PC-3 (cell line): ENCODE data around the gene LMAN1. TPM values are rescaled to one million over a fixed set of nuclear protein-coding genes. Genes with fewer than 3 reads are reported as not detected.
A peak's percentile ranks its signal among the peaks of the same experiment; 100 is the strongest.

Experiments used
- ATAC-seq: fragments of 200-7000 bp; cut with Tn5 transposase; 2 replicates; pipeline ENCODE4 v1.9.1; 2020; ENCODE audit warnings: mild to moderate bottlenecking, moderate library complexity
- BruUV-seq: library from RNA; stranded (reverse); fragments of 400-500 nt; replicated peaks from 2 replicates; lab custom pipeline; 2021; lab: Mats Ljungman, UMichigan
- CTCF ChIA-PET: fragments of 300-600 bp; sonication (Branson Sonifier 250); formaldehyde crosslinking; loops from one replicate; lab custom pipeline; 2022; ENCODE audit warnings: antibody characterized with exemption; lab: Charles Lee
- POLR2A ChIA-PET: fragments of 300-600 bp; sonication (Branson Sonifier 250); formaldehyde crosslinking; loops from one replicate; lab custom pipeline; 2022; ENCODE audit warnings: antibody characterized with exemption; ENCODE audit not compliant: unreplicated experiment; lab: Charles Lee
- DNase-seq: peaks from one replicate; pipeline ENCODE4 v3.0.0-alpha.2; 2015
- H2AFZ ChIP-seq: fragments of 300-600 bp; sonication (generic); 2 replicates; pipeline ENCODE4 v1.6.0; 2016; ENCODE audit warnings: antibody characterized with exemption, low read length
- H3F3A ChIP-seq: fragments of 300-600 bp; sonication (generic); one replicate; pipeline ENCODE4 v1.6.0; 2017; ENCODE audit warnings: antibody characterized with exemption, low read length, control low read depth, mild to moderate bottlenecking; ENCODE audit not compliant: unreplicated experiment
- H3K27ac ChIP-seq: fragments of 300-600 bp; sonication (generic); 2 replicates; pipeline ENCODE4 v1.5.1; 2016; ENCODE audit warnings: mild to moderate bottlenecking, low read length
- H3K27me3 ChIP-seq: fragments of 300-600 bp; sonication (generic); 2 replicates; pipeline ENCODE4 v1.6.1; 2016; ENCODE audit warnings: low read length, mixed read lengths
- H3K36me3 ChIP-seq: fragments of 300-600 bp; sonication (generic); 2 replicates; pipeline ENCODE4 v1.6.1; 2016; ENCODE audit warnings: low read depth, mixed run types, low read length, mixed read lengths
- H3K4me1 ChIP-seq: fragments of 300-600 bp; sonication (generic); 2 replicates; pipeline ENCODE4 v1.5.1; 2016; ENCODE audit warnings: low read length; ENCODE audit not compliant: insufficient read depth
- H3K4me2 ChIP-seq: fragments of 300-600 bp; sonication (generic); 2 replicates; pipeline ENCODE4 v1.6.0; 2016; ENCODE audit warnings: low read length
- H3K4me3 ChIP-seq: fragments of 300-600 bp; sonication (generic); 2 replicates; pipeline ENCODE4 v1.5.1; 2016; ENCODE audit warnings: mild to moderate bottlenecking, low read length, mixed read lengths
- H3K79me2 ChIP-seq: fragments of 300-600 bp; sonication (generic); 2 replicates; pipeline ENCODE4 v1.6.1; 2017; ENCODE audit warnings: low read length, mixed read lengths
- H3K9ac ChIP-seq: fragments of 300-600 bp; sonication (generic); 2 replicates; pipeline ENCODE4 v1.6.0; 2016; ENCODE audit warnings: mild to moderate bottlenecking, low read length
- H3K9me2 ChIP-seq: fragments of 300-600 bp; sonication (generic); replicated peaks from 2 replicates; pipeline ENCODE4 v1.6.1; 2016; ENCODE audit warnings: mixed run types, low read length, mixed read lengths
- H3K9me3 ChIP-seq: fragments of 300-600 bp; sonication (generic); 2 replicates; pipeline ENCODE4 v1.6.1; 2016; ENCODE audit warnings: low read length, mixed read lengths
- H4K20me1 ChIP-seq: fragments of 300-600 bp; sonication (generic); 2 replicates; pipeline ENCODE4 v1.6.1; 2016; ENCODE audit warnings: low read length, mixed read lengths
- EZH2 ChIP-seq: fragments of 300-600 bp; sonication (generic); IDR thresholded peaks from one replicate; pipeline ENCODE4 v1.6.1; 2017; ENCODE audit warnings: antibody characterized with exemption, mild to moderate bottlenecking, low read length; ENCODE audit not compliant: unreplicated experiment
- EZH2phosphoT487 ChIP-seq: fragments of 300-600 bp; sonication (generic); IDR thresholded peaks from 2 replicates; pipeline ENCODE4 v1.6.1; 2018; ENCODE audit warnings: mild to moderate bottlenecking, antibody characterized with exemption, low read length, borderline replicate concordance
- intact Hi-C: fragments of 100-400 bp; cut with micrococcal nuclease; formaldehyde crosslinking; loops from 2 replicates; pipeline ENCODE4 v1.9.0; 2023
- total RNA-seq: library from RNA; depleted of rRNA; stranded (reverse); fragments of >200 nt; gene quantifications from 2 replicates; pipeline ENCODE4 v1.2.3, GENCODE V29; 2014
- TF ChIP-seq, protein P1 (sequence below): fragments of 300-600 bp; sonication (generic); conservative IDR thresholded peaks from 2 replicates; pipeline ENCODE4 v1.5.1; 2017; ENCODE audit warnings: antibody characterized with exemption, low read depth, mild to moderate bottlenecking, low read length

Gene LMAN1
- total RNA-seq, 1 experiment from 2014 or later = 126 TPM

DNA sequence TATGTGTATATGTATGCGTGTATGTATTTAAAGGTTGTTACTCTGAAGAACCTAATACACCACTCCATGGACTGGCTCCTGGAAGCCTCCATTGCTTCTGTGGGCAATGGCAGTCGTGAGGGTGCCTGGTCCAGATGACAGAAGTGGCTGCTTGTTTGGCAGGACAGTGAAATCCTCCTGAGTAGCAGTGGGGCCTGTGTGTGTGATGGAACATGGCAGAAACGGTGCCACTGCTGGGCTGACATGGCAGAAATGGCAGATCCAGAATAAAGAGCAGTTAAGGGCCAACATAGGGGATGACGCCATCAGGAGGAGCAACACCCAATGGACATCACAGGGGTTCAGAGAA, 34.5 kb downstream of the LMAN1 start:
- Histone ChIP-seq H3K9ac (no peak overlapping the region), H3K27me3 (no peaks in the 10 kb centered on the region), H3K4me3 (no peak overlapping the region), H3F3A (no peaks in the 10 kb centered on the region), H4K20me1 (no peaks in the 10 kb centered on the region), H3K4me1 (no peaks in the 10 kb centered on the region), H3K36me3 (peaks cover 31% of the 10 kb centered on the region), H3K27ac (no peak overlapping the region), H2AFZ (no peak overlapping the region), H3K9me2 (no peaks in the 10 kb centered on the region), H3K79me2 (no peaks in the 10 kb centered on the region), H3K4me2 (no peak overlapping the region), H3K9me3 (no peaks in the 10 kb centered on the region)
- BruUV-seq = no TSS peak
- CTCF ChIA-PET = no interaction called here
- POLR2A ChIA-PET = no interaction called here
- ATAC-seq = peak; percentile 36
- intact Hi-C loops = no loop called here
- no peak for DNase-seq
- TF ChIP-seq, protein P1, sequence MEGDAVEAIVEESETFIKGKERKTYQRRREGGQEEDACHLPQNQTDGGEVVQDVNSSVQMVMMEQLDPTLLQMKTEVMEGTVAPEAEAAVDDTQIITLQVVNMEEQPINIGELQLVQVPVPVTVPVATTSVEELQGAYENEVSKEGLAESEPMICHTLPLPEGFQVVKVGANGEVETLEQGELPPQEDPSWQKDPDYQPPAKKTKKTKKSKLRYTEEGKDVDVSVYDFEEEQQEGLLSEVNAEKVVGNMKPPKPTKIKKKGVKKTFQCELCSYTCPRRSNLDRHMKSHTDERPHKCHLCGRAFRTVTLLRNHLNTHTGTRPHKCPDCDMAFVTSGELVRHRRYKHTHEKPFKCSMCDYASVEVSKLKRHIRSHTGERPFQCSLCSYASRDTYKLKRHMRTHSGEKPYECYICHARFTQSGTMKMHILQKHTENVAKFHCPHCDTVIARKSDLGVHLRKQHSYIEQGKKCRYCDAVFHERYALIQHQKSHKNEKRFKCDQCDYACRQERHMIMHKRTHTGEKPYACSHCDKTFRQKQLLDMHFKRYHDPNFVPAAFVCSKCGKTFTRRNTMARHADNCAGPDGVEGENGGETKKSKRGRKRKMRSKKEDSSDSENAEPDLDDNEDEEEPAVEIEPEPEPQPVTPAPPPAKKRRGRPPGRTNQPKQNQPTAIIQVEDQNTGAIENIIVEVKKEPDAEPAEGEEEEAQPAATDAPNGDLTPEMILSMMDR = no peak
- no peak for TF ChIP-seq EZH2phosphoT487
- no peak for TF ChIP-seq EZH2

DNA sequence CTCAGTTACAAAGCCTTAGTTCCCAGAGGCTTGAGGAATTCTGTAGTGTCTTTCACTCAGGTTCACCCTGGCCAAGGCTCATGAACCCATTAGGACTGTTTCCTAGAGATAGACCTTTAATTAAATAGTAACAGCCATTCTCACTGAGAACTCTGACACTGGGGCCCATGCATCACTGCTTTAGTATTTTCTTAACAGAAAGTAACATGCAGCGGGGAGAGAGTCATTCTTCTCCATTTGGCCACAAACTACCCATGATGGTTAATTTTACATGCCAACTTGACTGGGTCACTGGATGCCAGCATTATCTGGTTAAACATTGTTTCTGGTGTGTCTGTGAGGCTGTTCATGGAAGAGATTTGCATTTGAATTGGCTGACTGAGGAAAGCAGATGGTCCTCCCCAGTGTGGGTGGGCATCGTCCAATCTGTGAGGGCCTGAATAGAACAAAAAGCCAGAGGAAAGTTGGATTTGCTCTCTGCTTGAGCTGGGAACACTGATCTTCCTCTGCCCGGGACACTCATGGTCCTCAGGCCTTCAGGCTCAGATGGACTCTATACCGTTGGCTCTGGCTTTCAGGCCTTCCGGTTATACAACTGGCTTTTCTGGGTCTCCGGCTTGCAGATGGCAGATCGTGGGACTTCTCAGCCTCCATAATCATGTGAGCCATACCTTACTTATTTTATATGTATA, 35.0 kb downstream of the LMAN1 start:
- CTCF ChIA-PET = no interaction called here
- ATAC-seq = peak; percentile 23; the same call in 1 of the 2 replicates
- H3K9me2 ChIP-seq = no peaks in the 10 kb centered on the region
- no peaks in the 10 kb centered on the region for H3K9me3 ChIP-seq
- no TSS peak for BruUV-seq
- no peak overlapping the region for H3K4me3 ChIP-seq
- no peaks in the 10 kb centered on the region for H4K20me1 ChIP-seq
- no peaks in the 10 kb centered on the region for H3K4me1 ChIP-seq
- no peak overlapping the region for H3K9ac ChIP-seq
- H3K36me3 ChIP-seq = peaks cover 25% of the 10 kb centered on the region
- H3F3A ChIP-seq = no peaks in the 10 kb centered on the region
- no peak overlapping the region for H2AFZ ChIP-seq
- no peaks in the 10 kb centered on the region for H3K79me2 ChIP-seq
- no peak overlapping the region for H3K4me2 ChIP-seq
- no peak for DNase-seq
- intact Hi-C loops = no loop called here
- POLR2A ChIA-PET = no interaction called here
- TF ChIP-seq, protein P1 = no peak
- no peak for TF ChIP-seq EZH2phosphoT487
- TF ChIP-seq EZH2 = no peak
- no peaks in the 10 kb centered on the region for H3K27me3 ChIP-seq
- H3K27ac ChIP-seq = no peak overlapping the region

DNA sequence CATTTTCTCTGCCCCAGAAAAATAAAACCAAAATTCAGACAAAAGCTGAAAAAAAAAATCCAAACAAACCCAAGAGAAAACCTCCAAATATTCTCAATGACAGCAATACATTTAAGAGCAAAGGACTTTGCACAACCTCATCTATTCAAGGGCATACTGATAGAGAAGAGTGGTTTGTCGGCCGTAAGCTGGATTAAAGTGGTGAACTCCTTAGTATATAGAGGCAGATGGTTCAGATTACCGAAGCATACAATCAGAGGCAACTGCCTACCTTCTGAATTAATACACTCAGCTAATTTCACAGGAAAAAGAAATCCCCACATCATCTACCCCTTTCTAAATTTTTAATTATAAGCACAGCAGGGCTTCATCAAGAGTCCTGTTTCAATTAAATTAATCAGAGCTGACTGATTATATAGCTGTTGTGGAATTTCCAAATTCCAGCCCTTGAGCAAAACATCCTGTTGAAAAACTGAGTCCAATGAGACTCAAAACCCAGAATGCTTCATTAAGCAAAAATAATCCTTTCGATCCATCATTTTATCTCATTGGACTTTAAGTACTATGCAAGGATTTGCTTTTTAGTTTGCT, 40.5 kb downstream of the LMAN1 start, which contains the start of gene CPLX4:
Gene CPLX4, minus strand, starts transcription at position 190 of the 591 bp plus-strand sequence. Its CDS starts 187 bp downstream, at position 3.
- no peak within 1 kb of the TSS for H3K4me3 ChIP-seq
- H3K4me1 ChIP-seq = no peaks in the 10 kb centered on the region
- no peak for ATAC-seq
- no peaks in the 10 kb centered on the region for H4K20me1 ChIP-seq
- peaks cover 11% of the 10 kb centered on the region; the same call in 1 of the 2 replicates for H3K27me3 ChIP-seq
- no peaks in the 10 kb centered on the region for H3K9me2 ChIP-seq
- TF ChIP-seq EZH2 (no peak), EZH2phosphoT487 (no peak)
- TF ChIP-seq, protein P1 = no peak
- H3K36me3 ChIP-seq = no peaks in the 10 kb centered on the region
- no peaks in the 10 kb centered on the region for H3K9me3 ChIP-seq
- H3F3A ChIP-seq = no peaks in the 10 kb centered on the region
- no peak for DNase-seq
- H3K79me2 ChIP-seq = no peaks in the 10 kb centered on the region
- no peak within 1 kb of the TSS for H3K4me2 ChIP-seq
- ChIA-PET CTCF (no interaction called here), POLR2A (no interaction called here)
- no TSS peak for BruUV-seq
- H3K27ac ChIP-seq = no peak within 1 kb of the TSS
- H2AFZ ChIP-seq = no peak within 1 kb of the TSS
- no peak within 1 kb of the TSS for H3K9ac ChIP-seq
- intact Hi-C loops = no loop called here
